DMS79 (cell line): Measurements from ENCODE around the gene SOX11.

Source experiments
- DNase-seq: peaks from one replicate; lab custom pipeline; 2025; lab: John Stamatoyannopoulos, UW

Gene SOX11

GRCh38 chr2:5725072-5725471 lies 32.9 kb downstream of the SOX11 start:
- DNase-seq = no peak

DNA sequence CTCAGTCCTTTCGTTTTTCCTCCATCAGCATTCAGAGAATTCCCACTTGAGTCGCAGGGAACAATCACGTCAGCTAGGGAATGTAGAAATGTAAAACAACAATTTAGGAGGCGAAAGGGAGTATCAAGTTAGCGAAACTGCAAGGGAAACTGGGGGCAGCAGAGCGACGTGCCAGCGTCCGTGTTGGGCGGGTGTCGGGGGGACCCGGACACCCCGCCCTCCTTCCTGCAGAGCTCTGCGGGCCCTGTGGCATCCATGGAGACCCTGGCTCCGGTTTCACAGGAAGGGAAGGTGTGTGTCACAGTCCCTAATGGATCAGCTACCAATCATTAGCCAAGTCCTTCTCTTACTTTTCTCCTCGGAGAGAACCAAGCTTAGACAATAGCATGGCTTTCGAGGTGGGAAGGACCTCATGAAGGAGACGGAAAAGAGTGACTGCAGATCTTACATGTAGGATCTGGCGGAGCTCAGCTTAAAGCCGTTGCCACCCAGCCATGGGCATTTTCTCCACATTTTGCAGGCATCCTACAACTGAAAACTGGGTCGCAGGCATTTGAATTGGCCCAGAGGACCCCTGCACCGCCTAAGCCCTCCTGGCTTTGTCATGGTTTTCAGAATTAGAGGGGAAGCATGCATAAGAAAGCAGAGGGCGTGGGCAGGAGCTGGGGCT lies 33.7 kb downstream of the SOX11 start:
- DNase-seq = no peak

DNA sequence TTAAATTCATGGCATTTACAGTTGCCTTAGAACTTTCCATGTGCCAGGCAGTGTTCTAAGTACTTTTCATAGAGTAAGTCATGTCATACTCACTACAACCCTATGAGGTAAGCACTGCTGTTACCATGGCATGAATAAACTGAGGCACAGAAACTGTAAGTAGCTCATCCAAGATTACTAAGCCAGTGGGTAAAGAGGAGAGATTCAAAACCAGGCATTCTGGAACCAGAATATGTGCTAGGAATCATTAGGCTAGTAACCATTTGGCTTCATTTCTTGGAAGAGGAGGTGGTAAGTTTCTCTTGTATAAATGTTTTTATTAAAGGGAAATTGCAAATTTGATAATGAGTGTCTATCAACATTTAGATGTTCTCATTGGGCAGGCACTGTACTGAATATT lies 35.1 kb downstream of the SOX11 start:
- DNase-seq = no peak

- no peak for DNase-seq
These were observed 37.2 kb downstream of the SOX11 start for GRCh38 chr2:5729416-5729815.

- DNase-seq = no peak
These were observed 38.2 kb downstream of the SOX11 start for GRCh38 chr2:5730386-5730785.

- DNase-seq = no peak
These were observed 42.8 kb downstream of the SOX11 start for GRCh38 chr2:5734859-5735520.

DNA sequence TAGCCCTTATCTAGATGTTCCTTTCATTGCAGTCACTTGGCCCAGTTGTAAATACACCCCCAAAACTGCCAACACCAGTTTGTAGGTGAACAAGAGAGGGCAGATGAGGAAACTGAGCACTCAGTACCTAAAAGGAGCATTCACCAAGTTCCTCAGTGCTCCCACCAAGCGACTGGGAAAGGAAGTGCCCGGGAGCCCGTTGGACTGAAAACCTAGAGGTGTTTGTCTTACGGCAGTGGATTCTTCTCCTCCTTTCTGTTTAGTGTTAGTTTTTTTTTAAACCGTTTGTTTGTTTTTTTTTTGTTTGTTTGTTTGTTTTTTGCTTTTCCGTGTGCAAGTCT lies 43.3 kb downstream of the SOX11 start:
- no peak for DNase-seq

DNA sequence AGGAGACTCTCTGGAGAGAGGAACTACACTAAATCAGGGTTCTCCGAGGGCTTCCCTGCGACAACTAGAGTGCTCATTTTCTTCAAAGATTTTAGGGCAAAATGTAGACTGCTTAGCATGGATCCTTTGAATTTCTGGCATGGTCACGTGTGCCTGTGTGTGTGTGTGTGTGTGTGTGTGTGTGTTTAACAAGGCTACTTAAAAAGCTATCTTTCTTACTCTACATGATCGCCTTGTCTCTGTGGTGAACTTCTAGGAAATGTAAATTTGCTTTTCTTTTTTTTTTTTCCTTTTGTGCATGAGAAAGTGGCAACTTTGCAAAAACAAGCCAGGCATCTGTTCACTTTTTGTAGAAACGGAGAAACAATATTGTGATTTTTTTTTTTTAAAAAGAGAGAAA lies 43.9 kb downstream of the SOX11 start:
- DNase-seq = no peak

- DNase-seq = no peak
These were observed 44.7 kb downstream of the SOX11 start for GRCh38 chr2:5736886-5737285.

- no peak for DNase-seq
These were observed 47.9 kb downstream of the SOX11 start for GRCh38 chr2:5740053-5740452.

DNA sequence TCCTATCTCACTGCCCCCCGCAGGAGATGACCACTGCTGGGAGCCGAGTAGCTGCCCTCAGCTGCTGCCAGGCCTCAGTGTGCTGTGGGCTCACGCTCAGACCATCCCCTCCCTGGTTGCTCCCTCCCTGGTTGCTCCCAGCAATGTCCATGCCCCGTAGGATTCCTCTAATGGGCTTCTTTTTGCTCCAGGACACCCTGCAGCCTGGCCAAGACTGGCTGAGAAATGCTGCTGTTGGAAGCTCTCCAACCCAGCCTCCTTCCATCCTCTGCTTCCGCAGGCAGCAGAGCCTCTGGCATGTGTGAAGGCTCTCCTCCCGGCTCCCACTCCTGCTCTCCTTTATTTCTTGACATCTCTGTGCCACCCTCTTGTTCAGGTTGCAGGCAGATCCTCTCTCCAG lies 48.6 kb downstream of the SOX11 start:
- DNase-seq = no peak

DNA sequence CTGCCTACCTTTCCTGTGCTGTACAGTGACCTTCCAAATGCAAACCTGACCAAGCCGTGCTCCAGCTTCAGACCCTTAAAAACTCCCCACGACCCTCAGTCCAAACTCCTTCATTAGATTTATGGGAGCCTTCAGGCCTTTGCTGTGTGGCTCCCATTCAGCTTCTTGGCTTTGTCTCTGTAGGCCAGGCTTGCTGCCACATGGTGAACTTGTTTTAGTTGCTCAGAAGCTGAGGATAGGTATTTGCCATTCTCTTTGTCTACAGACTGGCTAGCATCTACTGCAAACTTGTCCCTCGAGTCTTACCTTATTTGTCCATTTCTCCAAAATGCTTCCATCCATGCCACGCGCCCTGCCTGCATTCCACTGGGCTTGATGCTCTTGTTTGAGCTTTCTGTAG lies 49.1 kb downstream of the SOX11 start:
- no peak for DNase-seq

- DNase-seq = no peak
These were observed 49.9 kb downstream of the SOX11 start for GRCh38 chr2:5742126-5742525.

GRCh38 chr2:5748391-5748790 lies 56.2 kb downstream of the SOX11 start:
- DNase-seq = no peak

- DNase-seq = no peak
These were observed 56.8 kb downstream of the SOX11 start for GRCh38 chr2:5748946-5749345.

GRCh38 chr2:5749347-5749746 lies 57.2 kb downstream of the SOX11 start:
- no peak for DNase-seq
